Measurements from ENCODE around the gene TMEM115.

- TF ChIP-seq POLR2A (IDR thresholded peaks at IDR 0.05; ENCODE audit: insufficient read depth in 1 of 2, low read depth in 2 of 2, low read length in 2 of 2) (no peak), MEF2D (CRISPR knock-in tag; IDR thresholded peaks at IDR 0.05) (no peak), ATF2 (CRISPR knock-in tag; IDR thresholded peaks at IDR 0.05) (no peak), RNF219 (CRISPR knock-in tag; IDR thresholded peaks at IDR 0.05) (no peak), ZNF691 (CRISPR knock-in tag; IDR thresholded peaks at IDR 0.05; ENCODE audit: borderline replicate concordance, low read depth) (no peak), MYC (CRISPR knock-in tag; IDR thresholded peaks at IDR 0.05; ENCODE audit: borderline replicate concordance) (no peak), CTCF (CRISPR knock-in tag; IDR thresholded peaks at IDR 0.05) (no peak), SIX1 (CRISPR knock-in tag; IDR thresholded peaks at IDR 0.05; ENCODE audit: borderline replicate concordance) (no peak), ZSCAN29 (CRISPR knock-in tag; conservative IDR thresholded peaks at IDR 0.05) (no peak), ZNF503 (CRISPR knock-in tag; IDR thresholded peaks at IDR 0.05) (no peak)
These were observed 42.8 kb upstream of the TMEM115 start for GRCh38 chr3:50401978-50402595.

All from HepG2 (cell line).